ENCODE measurements around the gene CORO1C. TPM values are rescaled to one million over a fixed set of nuclear protein-coding genes. Genes with fewer than 3 reads are reported as not detected.

CORO1C gene
- polyA plus RNA-seq, 1 experiment, result 596 TPM

DNA sequence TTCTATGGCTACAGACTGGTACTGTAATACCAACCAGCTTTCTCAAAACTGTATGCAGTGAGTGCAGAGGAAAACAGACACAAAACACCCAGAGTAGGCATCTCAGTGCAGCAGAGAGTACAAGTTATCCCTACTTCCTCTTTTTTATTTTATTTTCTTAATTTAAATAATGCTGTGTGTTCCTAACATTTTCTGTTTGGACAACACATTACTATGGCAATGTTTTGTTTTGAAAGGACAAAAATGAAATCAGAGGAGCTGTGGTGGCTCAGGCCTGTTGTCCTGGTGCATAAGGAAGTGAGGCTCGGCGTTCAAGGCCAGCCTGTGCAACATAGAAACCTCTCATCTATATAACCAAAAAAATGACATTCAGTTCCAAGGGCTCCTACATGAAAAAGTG is 64.0 kb downstream of the CORO1C start:
- TF ChIP-seq, protein P1, sequence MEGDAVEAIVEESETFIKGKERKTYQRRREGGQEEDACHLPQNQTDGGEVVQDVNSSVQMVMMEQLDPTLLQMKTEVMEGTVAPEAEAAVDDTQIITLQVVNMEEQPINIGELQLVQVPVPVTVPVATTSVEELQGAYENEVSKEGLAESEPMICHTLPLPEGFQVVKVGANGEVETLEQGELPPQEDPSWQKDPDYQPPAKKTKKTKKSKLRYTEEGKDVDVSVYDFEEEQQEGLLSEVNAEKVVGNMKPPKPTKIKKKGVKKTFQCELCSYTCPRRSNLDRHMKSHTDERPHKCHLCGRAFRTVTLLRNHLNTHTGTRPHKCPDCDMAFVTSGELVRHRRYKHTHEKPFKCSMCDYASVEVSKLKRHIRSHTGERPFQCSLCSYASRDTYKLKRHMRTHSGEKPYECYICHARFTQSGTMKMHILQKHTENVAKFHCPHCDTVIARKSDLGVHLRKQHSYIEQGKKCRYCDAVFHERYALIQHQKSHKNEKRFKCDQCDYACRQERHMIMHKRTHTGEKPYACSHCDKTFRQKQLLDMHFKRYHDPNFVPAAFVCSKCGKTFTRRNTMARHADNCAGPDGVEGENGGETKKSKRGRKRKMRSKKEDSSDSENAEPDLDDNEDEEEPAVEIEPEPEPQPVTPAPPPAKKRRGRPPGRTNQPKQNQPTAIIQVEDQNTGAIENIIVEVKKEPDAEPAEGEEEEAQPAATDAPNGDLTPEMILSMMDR (IDR thresholded peaks at IDR 0.05; ENCODE audit: low read depth, low read length), result no peak
- Histone ChIP-seq H3K9me3 (ENCODE audit: control insufficient read depth, insufficient read depth, low read length) (no peaks in the 10 kb centered on the region), H3K27me3 (ENCODE audit: control insufficient read depth, insufficient read depth, low read length) (no peaks in the 10 kb centered on the region), H3K4me3 (ENCODE audit: low read depth, low read length) (no peak overlapping the region), H3K27ac (ENCODE audit: low read depth, low read length) (no peak overlapping the region)
- CTCF ChIA-PET, result interaction anchor here (0.5 to 9.3 kb wide), 6 partner anchors 12 to 135 kb away, joined by 3 to 177 read pairs (median 4); no protein-coding TSS in a partner anchor
- no peak for DNase-seq (ENCODE audit: low read depth, low spot score)
- POLR2A ChIA-PET, result interaction anchor here (1.1 to 3.0 kb wide), 2 partner anchors 24 to 56 kb away, joined by 4 to 13 read pairs; no protein-coding TSS in a partner anchor

DNA sequence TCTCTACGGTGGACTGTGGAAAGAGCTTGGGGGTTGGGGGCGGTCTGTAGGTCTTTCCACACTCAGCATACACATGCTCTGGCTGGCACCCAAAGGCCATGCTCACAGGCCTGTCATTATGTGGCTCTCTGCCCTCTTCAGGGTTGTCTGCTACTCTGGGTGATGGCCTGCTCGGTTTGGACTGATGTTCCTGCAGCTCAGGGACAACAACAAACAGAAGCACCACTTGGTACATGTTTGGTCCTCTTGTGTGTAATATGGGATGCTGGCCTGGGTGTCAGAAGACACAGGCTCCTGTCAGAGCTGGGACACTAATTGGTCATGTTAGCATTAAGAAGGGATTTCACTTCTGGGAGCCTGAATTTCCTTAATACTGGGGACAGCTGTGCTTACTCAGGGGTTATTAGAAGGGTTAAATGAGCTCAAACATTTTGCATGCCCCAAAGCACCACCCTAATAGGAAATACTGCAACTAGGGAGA is 64.9 kb downstream of the CORO1C start:
- DNase-seq (ENCODE audit: low read depth, low spot score), result no peak
- TF ChIP-seq, protein P1 (IDR thresholded peaks at IDR 0.05; ENCODE audit: low read depth, low read length), result no peak
- POLR2A ChIA-PET, result interaction anchor here (0.8 to 3.0 kb wide), 4 partner anchors 25 to 136 kb away, joined by 3 to 13 read pairs (median 8); no protein-coding TSS in a partner anchor

DNA sequence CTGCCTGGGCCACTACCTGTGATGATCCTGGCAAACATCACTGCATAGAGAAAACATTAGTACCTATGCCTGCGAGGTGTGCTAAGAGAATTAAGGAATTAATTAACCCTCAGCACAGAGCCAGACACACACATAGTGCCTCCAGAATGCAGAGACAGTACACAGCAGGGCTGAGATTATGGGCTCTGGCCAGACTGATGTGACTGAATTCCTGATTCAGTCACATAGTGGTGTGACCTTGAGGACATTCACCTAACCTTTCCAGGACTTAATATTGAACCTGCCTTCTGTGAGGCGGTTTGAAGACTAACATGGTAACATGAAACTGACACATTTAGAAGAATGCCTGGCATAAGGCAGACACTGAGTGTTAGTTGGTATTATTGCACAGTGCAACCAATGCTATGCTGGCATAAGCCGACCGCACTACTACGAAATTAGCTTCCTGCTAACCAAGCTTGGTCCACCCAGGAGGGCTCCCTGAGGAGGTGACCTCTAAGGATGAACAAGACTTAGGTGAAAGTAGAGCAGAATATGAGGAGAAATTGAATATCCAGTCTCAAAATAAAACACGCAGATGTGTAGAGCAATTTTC is 65.6 kb downstream of the CORO1C start:
- H3K27me3 ChIP-seq (ENCODE audit: control insufficient read depth, insufficient read depth, low read length), result no peaks in the 10 kb centered on the region
- CTCF ChIA-PET, result interaction anchor here (0.7 to 9.3 kb wide), 23 partner anchors 12 to 284 kb away, joined by 3 to 177 read pairs (median 6); no protein-coding TSS in a partner anchor
- H3K4me3 ChIP-seq (ENCODE audit: low read depth, low read length), result no peak overlapping the region
- POLR2A ChIA-PET, result interaction anchor here (0.8 to 3.0 kb wide), 5 partner anchors 25 to 136 kb away, joined by 3 to 13 read pairs (median 4); no protein-coding TSS in a partner anchor
- TF ChIP-seq, protein P1 (IDR thresholded peaks at IDR 0.05; ENCODE audit: low read depth, low read length), result no peak
- no peak for DNase-seq (ENCODE audit: low read depth, low spot score)
- no peaks in the 10 kb centered on the region for H3K9me3 ChIP-seq (ENCODE audit: control insufficient read depth, insufficient read depth, low read length)
- peak overlapping the region; percentile 63 for H3K27ac ChIP-seq (ENCODE audit: low read depth, low read length)

More for the DNA sequence above, 64.9 kb downstream of the CORO1C start:
- CTCF ChIA-PET, result interaction anchor here (0.9 to 9.3 kb wide), 7 partner anchors 13 to 136 kb away, joined by 3 to 177 read pairs (median 4); no protein-coding TSS in a partner anchor
- Histone ChIP-seq H3K4me3 (ENCODE audit: low read depth, low read length) (no peak overlapping the region), H3K27ac (ENCODE audit: low read depth, low read length) (peak overlapping the region; percentile 62), H3K27me3 (ENCODE audit: control insufficient read depth, insufficient read depth, low read length) (no peaks in the 10 kb centered on the region), H3K9me3 (ENCODE audit: control insufficient read depth, insufficient read depth, low read length) (no peaks in the 10 kb centered on the region)

DNA sequence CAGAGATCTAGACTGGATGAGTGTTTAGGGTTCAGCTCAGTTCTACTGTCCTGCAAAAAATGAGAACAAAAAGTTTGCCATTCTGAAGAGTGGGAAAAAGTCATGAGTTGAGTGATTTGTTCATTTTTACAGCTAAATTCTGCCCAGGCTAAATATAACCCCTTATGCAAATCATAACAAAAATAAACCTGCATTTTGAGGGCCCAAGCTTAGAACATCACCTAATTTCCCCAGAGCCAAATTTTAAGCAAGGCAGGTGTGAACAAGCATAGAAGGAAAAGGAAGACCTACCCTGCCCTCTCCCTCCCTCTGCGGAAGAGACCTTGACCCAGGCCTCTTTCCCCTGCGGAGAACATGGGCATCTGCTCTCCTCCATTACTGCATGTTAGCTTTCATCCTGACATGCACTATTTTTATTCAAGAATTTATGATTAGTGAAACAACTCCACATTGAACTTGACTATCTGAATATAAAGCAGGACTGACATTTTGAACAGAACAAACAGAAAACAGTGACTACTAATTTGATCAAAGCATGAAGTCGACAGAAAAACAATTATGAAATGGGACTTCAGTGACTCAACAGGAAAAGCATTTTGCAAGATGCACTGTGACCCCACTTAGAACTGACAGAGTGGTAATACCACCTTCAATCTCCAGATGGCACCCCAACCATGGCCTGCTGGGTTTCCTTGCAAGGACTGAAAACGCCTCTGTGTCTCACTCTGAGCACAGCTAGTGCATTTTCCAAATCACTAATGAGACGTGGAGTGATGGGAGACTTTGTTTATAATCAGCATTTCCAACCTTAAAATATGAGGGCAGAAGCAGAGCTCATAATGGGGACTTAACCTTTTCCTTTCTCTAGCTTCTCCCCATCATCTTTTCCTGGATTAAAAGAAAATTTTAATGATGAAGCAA is 66.7 kb downstream of the CORO1C start:
- Histone ChIP-seq H3K27me3 (ENCODE audit: control insufficient read depth, insufficient read depth, low read length) (no peaks in the 10 kb centered on the region), H3K9me3 (ENCODE audit: control insufficient read depth, insufficient read depth, low read length) (no peaks in the 10 kb centered on the region), H3K27ac (ENCODE audit: low read depth, low read length) (peak overlapping the region; percentile 75), H3K4me3 (ENCODE audit: low read depth, low read length) (no peak overlapping the region)
- ChIA-PET POLR2A (interaction anchor here (0.6 to 3.0 kb wide), 8 partner anchors 26 to 193 kb away, joined by 3 to 13 read pairs (median 4); partner anchors contain the start of gene SSH1), CTCF (interaction anchor here (0.6 to 9.3 kb wide), 45 partner anchors 9 to 431 kb away, joined by 3 to 177 read pairs (median 5); partner anchors contain the start of genes CORO1C and ISCU)
- TF ChIP-seq, protein P1 (IDR thresholded peaks at IDR 0.05; ENCODE audit: low read depth, low read length), result peak; percentile 98
- DNase-seq (ENCODE audit: low read depth, low spot score), result peak; percentile 87

All from AG04450 (cell line).